HEK293T (cell line): ENCODE measurements around the gene RP2.

Source experiments
- BHLHE40 ChIP-seq: fragments of 450-650 bp; IDR thresholded peaks from 2 replicates; pipeline ENCODE4 v1.6.1; 2016; ENCODE audit warnings: mild to moderate bottlenecking, moderate library complexity, borderline replicate concordance
- FOXM1 ChIP-seq: fragments of 450-650 bp; IDR thresholded peaks from 2 replicates; pipeline ENCODE4 v1.6.1; 2017; ENCODE audit warnings: mild to moderate bottlenecking, borderline replicate concordance
- SP1 ChIP-seq: fragments of 450-650 bp; IDR thresholded peaks from 2 replicates; pipeline ENCODE4 v1.6.1; 2017
- TARDBP ChIP-seq: fragments of 450-650 bp; IDR thresholded peaks from 2 replicates; pipeline ENCODE4 v1.6.1; 2016

GRCh38 chrX:46837558-46838485 lies 979 bp downstream of the RP2 start:
- TF ChIP-seq SP1 (no peak), BHLHE40 (no peak), TARDBP (no peak), FOXM1 (no peak)
